Nephron progenitor cell (in vitro differentiated cells): ENCODE data around the gene RBM20.

Experiments used
- DNase-seq: peaks from one replicate; pipeline ENCODE4 v3.0.0; 2021
- H3K27ac Mint-ChIP-seq: 2 replicates; pipeline ENCODE4 v1.8.0; 2021; ENCODE audit warnings: mild to moderate bottlenecking, moderate library complexity, mixed read lengths
- H3K27me3 Mint-ChIP-seq: 2 replicates; pipeline ENCODE4 v1.8.0; 2021; ENCODE audit warnings: mild to moderate bottlenecking, low read depth, mixed read lengths; ENCODE audit not compliant: poor library complexity
- H3K36me3 Mint-ChIP-seq: 2 replicates; pipeline ENCODE4 v1.8.0; 2021; ENCODE audit warnings: low read depth, mixed read lengths
- H3K4me1 Mint-ChIP-seq: 2 replicates; pipeline ENCODE4 v1.8.0; 2021; ENCODE audit warnings: mixed read lengths
- H3K4me3 Mint-ChIP-seq: 2 replicates; pipeline ENCODE4 v1.8.0; 2021; ENCODE audit warnings: mild to moderate bottlenecking, moderate library complexity, mixed read lengths
- H3K9me3 Mint-ChIP-seq: 2 replicates; pipeline ENCODE4 v1.8.0; 2021; ENCODE audit warnings: mild to moderate bottlenecking, moderate library complexity, mixed read lengths
- CTCF ChIP-seq: fragments of 200-600 bp; sonication (generic); IDR thresholded peaks from 2 replicates; pipeline ENCODE4 v1.5.0; 2021; ENCODE audit warnings: antibody characterized with exemption

The RBM20 gene

GRCh38 chr10:110853921-110854605 lies 209.9 kb downstream of the RBM20 start:
- TF ChIP-seq CTCF: no peak
- DNase-seq: no peak
- peaks cover 4% of the 10 kb centered on the region for H3K27me3 Mint-ChIP-seq
- H3K36me3 Mint-ChIP-seq: no peaks in the 10 kb centered on the region
- no peak overlapping the region for H3K27ac Mint-ChIP-seq
- peaks cover 10% of the 10 kb centered on the region for H3K9me3 Mint-ChIP-seq
- H3K4me3 Mint-ChIP-seq: no peak overlapping the region
- H3K4me1 Mint-ChIP-seq: peaks cover 9% of the 10 kb centered on the region

- peaks cover 20% of the 10 kb centered on the region for H3K4me1 Mint-ChIP-seq
- no peaks in the 10 kb centered on the region for H3K36me3 Mint-ChIP-seq
- peaks cover 3% of the 10 kb centered on the region for H3K27me3 Mint-ChIP-seq
- TF ChIP-seq CTCF: no peak
- H3K4me3 Mint-ChIP-seq: no peak overlapping the region
- no peak overlapping the region for H3K27ac Mint-ChIP-seq
- DNase-seq: no peak
- peaks cover 10% of the 10 kb centered on the region for H3K9me3 Mint-ChIP-seq
These were observed 213.4 kb downstream of the RBM20 start for GRCh38 chr10:110857265-110858171.

GRCh38 chr10:110858297-110858934 lies 214.3 kb downstream of the RBM20 start:
- H3K27me3 Mint-ChIP-seq: peaks cover 3% of the 10 kb centered on the region
- no peak overlapping the region for H3K27ac Mint-ChIP-seq
- peaks cover 20% of the 10 kb centered on the region for H3K4me1 Mint-ChIP-seq
- peaks cover 10% of the 10 kb centered on the region for H3K9me3 Mint-ChIP-seq
- TF ChIP-seq CTCF: no peak
- H3K4me3 Mint-ChIP-seq: no peak overlapping the region
- no peaks in the 10 kb centered on the region for H3K36me3 Mint-ChIP-seq
- no peak for DNase-seq

- Mint-ChIP-seq H3K36me3 (no peaks in the 10 kb centered on the region), H3K27me3 (peaks cover 3% of the 10 kb centered on the region), H3K9me3 (peaks cover 10% of the 10 kb centered on the region), H3K4me3 (no peak overlapping the region), H3K27ac (no peak overlapping the region), H3K4me1 (peaks cover 22% of the 10 kb centered on the region)
- no peak for DNase-seq
- no peak for TF ChIP-seq CTCF
These were observed 215.3 kb downstream of the RBM20 start for GRCh38 chr10:110859206-110859972.

- H3K27ac Mint-ChIP-seq: peak overlapping the region; percentile 16
- H3K27me3 Mint-ChIP-seq: peaks cover 3% of the 10 kb centered on the region
- no peak for TF ChIP-seq CTCF
- H3K36me3 Mint-ChIP-seq: no peaks in the 10 kb centered on the region
- no peak for DNase-seq
- peaks cover 27% of the 10 kb centered on the region for H3K4me1 Mint-ChIP-seq
- H3K4me3 Mint-ChIP-seq: no peak overlapping the region
- peaks cover 10% of the 10 kb centered on the region for H3K9me3 Mint-ChIP-seq
These were observed 215.8 kb downstream of the RBM20 start for GRCh38 chr10:110859973-110860376.
